Stomach (tissue), 4 donors: Measurements from ENCODE around the gene SIGMAR1.

Experiments
- EP300 ChIP-seq: sonication (generic); formaldehyde crosslinking; IDR thresholded peaks from one replicate; pipeline ENCODE4 v1.6.1; 2017; ENCODE audit warnings: antibody characterized with exemption
- POLR2A ChIP-seq, 4 donors: fragments of 450-650 bp; IDR thresholded peaks; one replicate each; pipeline ENCODE4 v1.6.1; 2016; ENCODE audit warnings: antibody characterized with exemption in 4 of 4, control low read depth in 2 of 4, mild to moderate bottlenecking in 1 of 4, moderate library complexity in 1 of 4
- POLR2AphosphoS5 ChIP-seq, 3 donors: sonication (generic); formaldehyde crosslinking; IDR thresholded peaks; one replicate each; pipeline ENCODE4 v1.6.1; 2016; ENCODE audit warnings: antibody characterized with exemption in 3 of 3
- TF ChIP-seq, protein P1 (sequence below), 7 experiments: fragments of 450-650 bp in 4 of 7; fragments of 200-600 bp in 3 of 7; sonication (generic) in 3 of 7; IDR thresholded peaks; one replicate each; pipeline ENCODE4 v1.5.1; 2016 to 2019; ENCODE audit warnings: antibody characterized with exemption in 7 of 7, control low read depth in 2 of 7, mild to moderate bottlenecking in 1 of 7

DNA sequence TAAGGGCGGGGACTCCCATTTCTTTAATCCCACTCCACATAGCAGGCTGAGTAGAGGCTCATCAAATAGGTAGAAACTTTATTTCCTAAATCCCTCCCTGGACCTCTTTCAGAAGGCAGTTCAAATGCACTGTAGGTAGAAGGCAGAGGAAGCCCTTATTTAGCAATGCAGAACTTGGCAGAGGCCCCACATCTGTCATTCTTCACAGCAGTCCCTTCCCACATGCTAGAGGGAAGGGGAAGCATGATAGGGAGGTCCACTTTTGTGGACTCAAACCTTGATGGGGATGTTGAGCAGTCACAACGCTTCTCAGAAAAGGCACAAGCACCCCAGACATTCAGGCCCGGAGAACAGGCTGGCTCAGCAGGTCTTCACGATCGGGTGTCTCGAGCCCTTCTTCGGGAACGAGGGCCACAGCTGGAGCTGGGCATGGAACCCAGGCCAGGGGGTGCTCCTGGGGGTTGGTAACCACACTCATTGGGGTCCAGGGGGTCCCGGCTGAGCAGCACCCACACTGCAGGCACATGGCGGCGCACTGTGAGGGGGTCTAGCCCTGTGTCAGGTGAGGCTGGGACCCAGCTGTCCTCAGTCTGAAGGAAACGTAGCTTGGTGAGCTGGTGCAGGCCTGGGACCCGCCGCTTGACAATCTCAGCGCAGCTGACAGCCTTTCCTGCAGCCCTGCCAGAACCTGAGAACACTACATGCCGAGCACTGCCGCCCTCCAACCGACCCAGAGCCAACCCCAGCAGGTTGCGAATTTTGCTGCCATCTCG is 27.0 kb downstream of the SIGMAR1 start:
- TF ChIP-seq, protein P1, sequence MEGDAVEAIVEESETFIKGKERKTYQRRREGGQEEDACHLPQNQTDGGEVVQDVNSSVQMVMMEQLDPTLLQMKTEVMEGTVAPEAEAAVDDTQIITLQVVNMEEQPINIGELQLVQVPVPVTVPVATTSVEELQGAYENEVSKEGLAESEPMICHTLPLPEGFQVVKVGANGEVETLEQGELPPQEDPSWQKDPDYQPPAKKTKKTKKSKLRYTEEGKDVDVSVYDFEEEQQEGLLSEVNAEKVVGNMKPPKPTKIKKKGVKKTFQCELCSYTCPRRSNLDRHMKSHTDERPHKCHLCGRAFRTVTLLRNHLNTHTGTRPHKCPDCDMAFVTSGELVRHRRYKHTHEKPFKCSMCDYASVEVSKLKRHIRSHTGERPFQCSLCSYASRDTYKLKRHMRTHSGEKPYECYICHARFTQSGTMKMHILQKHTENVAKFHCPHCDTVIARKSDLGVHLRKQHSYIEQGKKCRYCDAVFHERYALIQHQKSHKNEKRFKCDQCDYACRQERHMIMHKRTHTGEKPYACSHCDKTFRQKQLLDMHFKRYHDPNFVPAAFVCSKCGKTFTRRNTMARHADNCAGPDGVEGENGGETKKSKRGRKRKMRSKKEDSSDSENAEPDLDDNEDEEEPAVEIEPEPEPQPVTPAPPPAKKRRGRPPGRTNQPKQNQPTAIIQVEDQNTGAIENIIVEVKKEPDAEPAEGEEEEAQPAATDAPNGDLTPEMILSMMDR (IDR thresholded peaks at IDR 0.05), result no peak
- TF ChIP-seq POLR2A (IDR thresholded peaks at IDR 0.05) (no peak), EP300 (no peak), POLR2AphosphoS5 (IDR thresholded peaks at IDR 0.05) (no peak)
